ENCODE measurements around the gene NAALADL2. TPM values are rescaled to one million over a fixed set of nuclear protein-coding genes. Genes with fewer than 3 reads are reported as not detected.
"Not testable (repeated sequence)": the region's sequence is repeated elsewhere in the genome, so short reads cannot be mapped to it uniquely, and the experiment has no call there.

NAALADL2 gene
- total RNA-seq, 1 experiment from 2014 or later: 1.9 TPM

DNA sequence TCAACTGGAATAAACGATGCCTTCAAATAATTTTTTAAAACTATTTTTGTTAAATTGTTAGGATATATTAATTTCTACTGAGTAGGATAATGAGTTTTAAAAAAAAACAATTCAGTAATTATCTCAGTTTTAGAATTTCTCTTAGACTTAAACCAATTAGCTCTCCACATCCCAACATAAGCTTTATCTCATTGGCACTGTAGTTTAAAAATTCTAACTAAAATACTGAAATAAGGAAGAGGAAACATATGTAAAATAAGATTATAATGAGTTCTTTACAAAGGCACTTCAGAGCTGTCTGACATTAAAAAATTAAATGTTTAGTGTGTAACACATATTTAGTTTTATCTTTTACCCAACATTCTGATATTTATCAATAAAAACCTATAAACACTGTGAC, 558.3 kb downstream of the NAALADL2 start:
- Histone ChIP-seq H3K36me3 (ENCODE audit: low read depth, low read length) (no peaks in the 10 kb centered on the region), H3K9me2 (replicated peaks; ENCODE audit: low read length) (no peaks in the 10 kb centered on the region), H3F3A (ENCODE audit: low read length, unreplicated experiment) (no peaks in the 10 kb centered on the region), H3K9ac (ENCODE audit: low read length) (no peak overlapping the region), H3K4me2 (ENCODE audit: low read length) (no peak overlapping the region), H2AFZ (ENCODE audit: low read length) (no peak overlapping the region), H3K79me2 (ENCODE audit: low read length) (no peaks in the 10 kb centered on the region), H3K4me3 (ENCODE audit: low read length) (no peak overlapping the region), H3K27me3 (ENCODE audit: low read length) (no peaks in the 10 kb centered on the region), H3K9me3 (ENCODE audit: low read length) (no peaks in the 10 kb centered on the region), H3K27ac (ENCODE audit: low read length) (no peak overlapping the region), H3K4me1 (ENCODE audit: insufficient read depth, low read length) (0 out of 2 replicates have a peak, but pooled peaks cover 4% of the 10 kb centered on the region), H4K20me1 (ENCODE audit: low read length) (no peaks in the 10 kb centered on the region)
- TF ChIP-seq, protein P1, sequence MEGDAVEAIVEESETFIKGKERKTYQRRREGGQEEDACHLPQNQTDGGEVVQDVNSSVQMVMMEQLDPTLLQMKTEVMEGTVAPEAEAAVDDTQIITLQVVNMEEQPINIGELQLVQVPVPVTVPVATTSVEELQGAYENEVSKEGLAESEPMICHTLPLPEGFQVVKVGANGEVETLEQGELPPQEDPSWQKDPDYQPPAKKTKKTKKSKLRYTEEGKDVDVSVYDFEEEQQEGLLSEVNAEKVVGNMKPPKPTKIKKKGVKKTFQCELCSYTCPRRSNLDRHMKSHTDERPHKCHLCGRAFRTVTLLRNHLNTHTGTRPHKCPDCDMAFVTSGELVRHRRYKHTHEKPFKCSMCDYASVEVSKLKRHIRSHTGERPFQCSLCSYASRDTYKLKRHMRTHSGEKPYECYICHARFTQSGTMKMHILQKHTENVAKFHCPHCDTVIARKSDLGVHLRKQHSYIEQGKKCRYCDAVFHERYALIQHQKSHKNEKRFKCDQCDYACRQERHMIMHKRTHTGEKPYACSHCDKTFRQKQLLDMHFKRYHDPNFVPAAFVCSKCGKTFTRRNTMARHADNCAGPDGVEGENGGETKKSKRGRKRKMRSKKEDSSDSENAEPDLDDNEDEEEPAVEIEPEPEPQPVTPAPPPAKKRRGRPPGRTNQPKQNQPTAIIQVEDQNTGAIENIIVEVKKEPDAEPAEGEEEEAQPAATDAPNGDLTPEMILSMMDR (conservative IDR thresholded peaks at IDR 0.05; ENCODE audit: low read depth, low read length): no peak
- TF ChIP-seq EZH2phosphoT487 (IDR thresholded peaks at IDR 0.05; ENCODE audit: borderline replicate concordance, low read length): no peak
- TF ChIP-seq EZH2 (IDR thresholded peaks at IDR 0.05; ENCODE audit: low read length, unreplicated experiment): no peak
- DNase-seq: no peak
- ATAC-seq: no peak
- BruUV-seq (replicated peaks): no TSS peak
- intact Hi-C loops (cut with micrococcal nuclease): loop anchor here (10.0 kb wide), 1 partner anchor 1017 kb away; no protein-coding TSS in a partner anchor
- POLR2A ChIA-PET (ENCODE audit: unreplicated experiment): no interaction called here
- CTCF ChIA-PET: no interaction called here

- Histone ChIP-seq H3K79me2 (ENCODE audit: low read length) (no peaks in the 10 kb centered on the region), H3K27ac (ENCODE audit: low read length) (no peak overlapping the region), H3F3A (ENCODE audit: low read length, unreplicated experiment) (no peaks in the 10 kb centered on the region), H3K9me3 (ENCODE audit: low read length) (no peaks in the 10 kb centered on the region), H3K9ac (ENCODE audit: low read length) (no peak overlapping the region), H2AFZ (ENCODE audit: low read length) (no peak overlapping the region), H3K27me3 (ENCODE audit: low read length) (no peaks in the 10 kb centered on the region), H3K4me1 (ENCODE audit: insufficient read depth, low read length) (no peaks in the 10 kb centered on the region), H3K36me3 (ENCODE audit: low read depth, low read length) (no peaks in the 10 kb centered on the region), H3K4me2 (ENCODE audit: low read length) (no peak overlapping the region), H3K9me2 (replicated peaks; ENCODE audit: low read length) (no peaks in the 10 kb centered on the region), H3K4me3 (ENCODE audit: low read length) (no peak overlapping the region), H4K20me1 (ENCODE audit: low read length) (no peaks in the 10 kb centered on the region)
- no TSS peak for BruUV-seq (replicated peaks)
- ATAC-seq (no peak), DNase-seq (no peak)
- no peak for TF ChIP-seq EZH2 (IDR thresholded peaks at IDR 0.05; ENCODE audit: low read length, unreplicated experiment)
- no peak for TF ChIP-seq EZH2phosphoT487 (IDR thresholded peaks at IDR 0.05; ENCODE audit: borderline replicate concordance, low read length)
- TF ChIP-seq, protein P1 (conservative IDR thresholded peaks at IDR 0.05; ENCODE audit: low read depth, low read length): no peak
- ChIA-PET CTCF (no interaction called here), POLR2A (ENCODE audit: unreplicated experiment) (no interaction called here)
- intact Hi-C loops (cut with micrococcal nuclease): no loop called here
Observed at GRCh38 chr3:175421902-175422301, 562.8 kb downstream of the NAALADL2 start.

GRCh38 chr3:175422744-175423143, 563.6 kb downstream of the NAALADL2 start:
- H3K27ac ChIP-seq (ENCODE audit: low read length): no peak overlapping the region
- no peak overlapping the region for H3K9ac ChIP-seq (ENCODE audit: low read length)
- no peaks in the 10 kb centered on the region for H3K4me1 ChIP-seq (ENCODE audit: insufficient read depth, low read length)
- H3K27me3 ChIP-seq (ENCODE audit: low read length): no peaks in the 10 kb centered on the region
- BruUV-seq (replicated peaks): no TSS peak
- H3K4me3 ChIP-seq (ENCODE audit: low read length): no peak overlapping the region
- no peaks in the 10 kb centered on the region for H4K20me1 ChIP-seq (ENCODE audit: low read length)
- H3K9me2 ChIP-seq (replicated peaks; ENCODE audit: low read length): no peaks in the 10 kb centered on the region
- DNase-seq (peak; percentile 46), ATAC-seq (no peak)
- H3K36me3 ChIP-seq (ENCODE audit: low read depth, low read length): no peaks in the 10 kb centered on the region
- H3K4me2 ChIP-seq (ENCODE audit: low read length): no peak overlapping the region
- ChIA-PET POLR2A (ENCODE audit: unreplicated experiment) (no interaction called here), CTCF (interaction anchor here (0.6 to 0.7 kb wide), 4 partner anchors 71 to 516 kb away, joined by 3 to 9 read pairs (median 6); no protein-coding TSS in a partner anchor)
- no peaks in the 10 kb centered on the region for H3F3A ChIP-seq (ENCODE audit: low read length, unreplicated experiment)
- H2AFZ ChIP-seq (ENCODE audit: low read length): no peak overlapping the region
- intact Hi-C loops (cut with micrococcal nuclease): no loop called here
- H3K79me2 ChIP-seq (ENCODE audit: low read length): no peaks in the 10 kb centered on the region
- TF ChIP-seq EZH2 (IDR thresholded peaks at IDR 0.05; ENCODE audit: low read length, unreplicated experiment) (no peak), EZH2phosphoT487 (IDR thresholded peaks at IDR 0.05; ENCODE audit: borderline replicate concordance, low read length) (no peak)
- TF ChIP-seq, protein P1 (conservative IDR thresholded peaks at IDR 0.05; ENCODE audit: low read depth, low read length): no peak
- no peaks in the 10 kb centered on the region for H3K9me3 ChIP-seq (ENCODE audit: low read length)

DNA sequence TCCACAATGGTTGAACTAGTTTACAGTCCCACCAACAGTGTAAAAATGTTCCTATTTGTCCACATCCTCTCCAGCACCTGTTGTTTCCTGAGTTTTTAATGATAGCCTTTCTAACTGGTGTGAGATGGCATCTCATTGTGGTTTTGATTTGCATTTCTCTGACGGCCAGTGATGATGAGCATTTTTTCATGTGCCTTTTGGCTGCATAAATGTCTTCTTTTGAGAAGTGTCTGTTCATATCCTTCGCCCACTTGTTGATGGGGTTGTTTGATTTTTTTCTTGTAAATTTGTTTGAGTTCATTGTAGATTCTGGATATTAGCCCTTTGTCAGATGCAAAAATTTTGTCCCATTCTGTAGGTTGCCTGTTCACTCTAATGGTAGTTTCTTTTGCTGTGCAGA, 564.7 kb downstream of the NAALADL2 start:
- H3F3A ChIP-seq (ENCODE audit: low read length, unreplicated experiment); H3K9me2 ChIP-seq (replicated peaks; ENCODE audit: low read length); CTCF ChIA-PET; H3K4me2 ChIP-seq (ENCODE audit: low read length); H3K79me2 ChIP-seq (ENCODE audit: low read length); H3K4me1 ChIP-seq (ENCODE audit: insufficient read depth, low read length); BruUV-seq (replicated peaks); DNase-seq; H2AFZ ChIP-seq (ENCODE audit: low read length); H3K9me3 ChIP-seq (ENCODE audit: low read length); H4K20me1 ChIP-seq (ENCODE audit: low read length); H3K4me3 ChIP-seq (ENCODE audit: low read length); H3K27ac ChIP-seq (ENCODE audit: low read length); H3K36me3 ChIP-seq (ENCODE audit: low read depth, low read length); intact Hi-C loops (cut with micrococcal nuclease); ATAC-seq; POLR2A ChIA-PET (ENCODE audit: unreplicated experiment); H3K27me3 ChIP-seq (ENCODE audit: low read length); H3K9ac ChIP-seq (ENCODE audit: low read length): not testable (repeated sequence)
